Lower leg skin (tissue), 3 donors: ENCODE measurements around the gene PLCXD3.

ENCODE experiments used
- POLR2A ChIP-seq, 2 donors: fragments of 450-650 bp; IDR thresholded peaks; one replicate each; pipeline ENCODE4 v1.6.1; 2016 to 2017; ENCODE audit warnings: antibody characterized with exemption in 2 of 2, mild to moderate bottlenecking in 1 of 2, moderate library complexity in 1 of 2
- TF ChIP-seq, protein P1 (sequence below), 3 donors: fragments of 450-650 bp; IDR thresholded peaks; one replicate each; pipeline ENCODE4 v1.5.1; 2016; ENCODE audit warnings: antibody characterized with exemption in 3 of 3, mild to moderate bottlenecking in 3 of 3, moderate library complexity in 2 of 3

DNA sequence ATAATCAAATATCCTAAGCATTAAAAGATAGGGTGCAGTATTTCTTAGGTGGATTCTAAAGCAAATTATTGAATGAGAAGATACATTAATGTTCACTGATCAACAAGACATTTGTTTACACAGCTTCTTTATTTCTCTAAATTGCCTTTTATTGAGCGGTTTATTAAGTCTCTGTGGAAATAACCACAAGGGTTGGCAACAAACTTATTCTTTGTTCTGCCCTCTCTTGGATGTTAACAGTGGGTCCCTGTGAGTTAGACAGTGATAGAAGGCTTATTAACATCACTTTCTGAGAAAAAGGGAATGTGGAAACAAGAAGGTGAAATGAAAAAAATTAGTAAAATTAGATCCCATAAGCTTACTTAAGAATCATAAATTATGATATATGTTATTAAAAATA is 214.3 kb downstream of the PLCXD3 start:
- no peak for TF ChIP-seq POLR2A (IDR thresholded peaks at IDR 0.05)
- TF ChIP-seq, protein P1, sequence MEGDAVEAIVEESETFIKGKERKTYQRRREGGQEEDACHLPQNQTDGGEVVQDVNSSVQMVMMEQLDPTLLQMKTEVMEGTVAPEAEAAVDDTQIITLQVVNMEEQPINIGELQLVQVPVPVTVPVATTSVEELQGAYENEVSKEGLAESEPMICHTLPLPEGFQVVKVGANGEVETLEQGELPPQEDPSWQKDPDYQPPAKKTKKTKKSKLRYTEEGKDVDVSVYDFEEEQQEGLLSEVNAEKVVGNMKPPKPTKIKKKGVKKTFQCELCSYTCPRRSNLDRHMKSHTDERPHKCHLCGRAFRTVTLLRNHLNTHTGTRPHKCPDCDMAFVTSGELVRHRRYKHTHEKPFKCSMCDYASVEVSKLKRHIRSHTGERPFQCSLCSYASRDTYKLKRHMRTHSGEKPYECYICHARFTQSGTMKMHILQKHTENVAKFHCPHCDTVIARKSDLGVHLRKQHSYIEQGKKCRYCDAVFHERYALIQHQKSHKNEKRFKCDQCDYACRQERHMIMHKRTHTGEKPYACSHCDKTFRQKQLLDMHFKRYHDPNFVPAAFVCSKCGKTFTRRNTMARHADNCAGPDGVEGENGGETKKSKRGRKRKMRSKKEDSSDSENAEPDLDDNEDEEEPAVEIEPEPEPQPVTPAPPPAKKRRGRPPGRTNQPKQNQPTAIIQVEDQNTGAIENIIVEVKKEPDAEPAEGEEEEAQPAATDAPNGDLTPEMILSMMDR (IDR thresholded peaks at IDR 0.05), result no peak
